ENCODE data around the gene DNAAF9.
A peak's percentile ranks its signal among the peaks of the same experiment; 100 is the strongest.

Gene DNAAF9

GRCh38 chr20:3447321-3447720 is 39.9 kb upstream of the DNAAF9 start:
- H3K4me2 ChIP-seq (ENCODE audit: low read length): no peak overlapping the region
- no peak overlapping the region for H3K56ac ChIP-seq (ENCODE audit: low read length)
- no peak overlapping the region for H3K4ac ChIP-seq (ENCODE audit: low read depth, low read length)
- H3K79me1 ChIP-seq (ENCODE audit: low read length): no peaks in the 10 kb centered on the region
- no peak overlapping the region for H4K8ac ChIP-seq (ENCODE audit: low read depth, low read length)
- no CpG with 5 or more reads among the region's 2 CpGs for WGBS (ENCODE audit: extremely low coverage, insufficient coverage, low lambda C conversion rate)
- H2BK5ac ChIP-seq (ENCODE audit: low read length): no peak overlapping the region
- no peaks in the 10 kb centered on the region for H3K27me3 ChIP-seq (ENCODE audit: insufficient read depth, low read length, poor library complexity)
- no peak overlapping the region for H2BK15ac ChIP-seq (replicated peaks; ENCODE audit: low read depth)
- no peaks in the 10 kb centered on the region for H3K79me2 ChIP-seq (ENCODE audit: control insufficient read depth, insufficient read depth, low read length)
- H3K9ac ChIP-seq (ENCODE audit: low read length): no peak overlapping the region
- no peak overlapping the region for H3K18ac ChIP-seq (ENCODE audit: low read length)
- no peaks in the 10 kb centered on the region for H3K36me3 ChIP-seq (ENCODE audit: control insufficient read depth, insufficient read depth, low read length)
- H3K27ac ChIP-seq (ENCODE audit: low read depth, low read length): no peak overlapping the region
- H3K4me3 ChIP-seq (ENCODE audit: low read length): no peak overlapping the region
- no peak overlapping the region for H2BK120ac ChIP-seq (ENCODE audit: low read depth, low read length)
- H2AK5ac ChIP-seq (ENCODE audit: low read length): no peak overlapping the region
- H3K23ac ChIP-seq (ENCODE audit: low read length): no peak overlapping the region
- no peak for DNase-seq
- H3K4me1 ChIP-seq (ENCODE audit: control insufficient read depth, low read depth, low read length): no peaks in the 10 kb centered on the region
- H4K5ac ChIP-seq (ENCODE audit: low read length): no peak overlapping the region

GRCh38 chr20:3446779-3447178 is 39.3 kb upstream of the DNAAF9 start:
- Histone ChIP-seq H3K18ac (ENCODE audit: low read length) (no peak overlapping the region), H3K4ac (ENCODE audit: low read depth, low read length) (no peak overlapping the region), H2BK120ac (ENCODE audit: low read depth, low read length) (no peak overlapping the region), H3K79me2 (ENCODE audit: control insufficient read depth, insufficient read depth, low read length) (no peaks in the 10 kb centered on the region), H2AK5ac (ENCODE audit: low read length) (no peak overlapping the region), H2BK15ac (replicated peaks; ENCODE audit: low read depth) (no peak overlapping the region), H3K56ac (ENCODE audit: low read length) (no peak overlapping the region), H3K23ac (ENCODE audit: low read length) (no peak overlapping the region), H3K36me3 (ENCODE audit: control insufficient read depth, insufficient read depth, low read length) (no peaks in the 10 kb centered on the region), H4K5ac (ENCODE audit: low read length) (no peak overlapping the region), H3K4me1 (ENCODE audit: control insufficient read depth, low read depth, low read length) (no peaks in the 10 kb centered on the region), H3K27ac (ENCODE audit: low read depth, low read length) (no peak overlapping the region), H2BK5ac (ENCODE audit: low read length) (no peak overlapping the region), H3K27me3 (ENCODE audit: insufficient read depth, low read length, poor library complexity) (no peaks in the 10 kb centered on the region), H4K8ac (ENCODE audit: low read depth, low read length) (no peak overlapping the region), H3K9ac (ENCODE audit: low read length) (no peak overlapping the region), H3K4me3 (ENCODE audit: low read length) (no peak overlapping the region), H3K4me2 (ENCODE audit: low read length) (no peak overlapping the region), H3K79me1 (ENCODE audit: low read length) (no peaks in the 10 kb centered on the region)
- DNase-seq: peak; percentile 16
- no CpG with 5 or more reads among the region's 8 CpGs for WGBS (ENCODE audit: extremely low coverage, insufficient coverage, low lambda C conversion rate)

GRCh38 chr20:3436864-3437574 is 29.6 kb upstream of the DNAAF9 start:
- Histone ChIP-seq H3K27me3 (ENCODE audit: insufficient read depth, low read length, poor library complexity) (no peaks in the 10 kb centered on the region), H4K5ac (ENCODE audit: low read length) (no peak overlapping the region), H3K4me1 (ENCODE audit: control insufficient read depth, low read depth, low read length) (no peaks in the 10 kb centered on the region), H2BK5ac (ENCODE audit: low read length) (no peak overlapping the region), H3K4me3 (ENCODE audit: low read length) (no peak overlapping the region), H3K79me1 (ENCODE audit: low read length) (no peaks in the 10 kb centered on the region), H2BK15ac (replicated peaks; ENCODE audit: low read depth) (no peak overlapping the region), H3K23ac (ENCODE audit: low read length) (no peak overlapping the region), H3K18ac (ENCODE audit: low read length) (no peak overlapping the region), H2AK5ac (ENCODE audit: low read length) (no peak overlapping the region), H3K27ac (ENCODE audit: low read depth, low read length) (no peak overlapping the region), H3K4ac (ENCODE audit: low read depth, low read length) (no peak overlapping the region), H3K36me3 (ENCODE audit: control insufficient read depth, insufficient read depth, low read length) (no peaks in the 10 kb centered on the region), H3K4me2 (ENCODE audit: low read length) (no peak overlapping the region), H3K9ac (ENCODE audit: low read length) (no peak overlapping the region), H2BK120ac (ENCODE audit: low read depth, low read length) (no peak overlapping the region), H4K8ac (ENCODE audit: low read depth, low read length) (no peak overlapping the region), H3K79me2 (ENCODE audit: control insufficient read depth, insufficient read depth, low read length) (no peaks in the 10 kb centered on the region), H3K56ac (ENCODE audit: low read length) (no peak overlapping the region)
- DNase-seq: no peak
- WGBS (ENCODE audit: extremely low coverage, insufficient coverage, low lambda C conversion rate): no CpG with 5 or more reads among the region's 2 CpGs

- DNase-seq: no peak
- Histone ChIP-seq H3K56ac (ENCODE audit: low read length) (no peak overlapping the region), H2BK120ac (ENCODE audit: low read depth, low read length) (no peak overlapping the region), H3K36me3 (ENCODE audit: control insufficient read depth, insufficient read depth, low read length) (no peaks in the 10 kb centered on the region), H3K4me3 (ENCODE audit: low read length) (no peak overlapping the region), H3K79me1 (ENCODE audit: low read length) (no peaks in the 10 kb centered on the region), H3K27ac (ENCODE audit: low read depth, low read length) (no peak overlapping the region), H3K23ac (ENCODE audit: low read length) (no peak overlapping the region), H4K5ac (ENCODE audit: low read length) (no peak overlapping the region), H2BK15ac (replicated peaks; ENCODE audit: low read depth) (no peak overlapping the region), H2AK5ac (ENCODE audit: low read length) (no peak overlapping the region), H3K79me2 (ENCODE audit: control insufficient read depth, insufficient read depth, low read length) (no peaks in the 10 kb centered on the region), H2BK5ac (ENCODE audit: low read length) (no peak overlapping the region), H3K4me1 (ENCODE audit: control insufficient read depth, low read depth, low read length) (no peaks in the 10 kb centered on the region), H3K4me2 (ENCODE audit: low read length) (no peak overlapping the region), H3K4ac (ENCODE audit: low read depth, low read length) (no peak overlapping the region), H3K18ac (ENCODE audit: low read length) (no peak overlapping the region), H4K8ac (ENCODE audit: low read depth, low read length) (no peak overlapping the region), H3K27me3 (ENCODE audit: insufficient read depth, low read length, poor library complexity) (no peaks in the 10 kb centered on the region), H3K9ac (ENCODE audit: low read length) (no peak overlapping the region)
- WGBS (ENCODE audit: extremely low coverage, insufficient coverage, low lambda C conversion rate): no CpG with 5 or more reads among the region's 6 CpGs
Observed at GRCh38 chr20:3434232-3434631, 26.8 kb upstream of the DNAAF9 start.

GRCh38 chr20:3433744-3434143 is 26.3 kb upstream of the DNAAF9 start:
- no peak overlapping the region for H3K27ac ChIP-seq (ENCODE audit: low read depth, low read length)
- no peaks in the 10 kb centered on the region for H3K79me1 ChIP-seq (ENCODE audit: low read length)
- no peaks in the 10 kb centered on the region for H3K79me2 ChIP-seq (ENCODE audit: control insufficient read depth, insufficient read depth, low read length)
- no peaks in the 10 kb centered on the region for H3K4me1 ChIP-seq (ENCODE audit: control insufficient read depth, low read depth, low read length)
- no peak overlapping the region for H2BK15ac ChIP-seq (replicated peaks; ENCODE audit: low read depth)
- H3K36me3 ChIP-seq (ENCODE audit: control insufficient read depth, insufficient read depth, low read length): no peaks in the 10 kb centered on the region
- H3K4me2 ChIP-seq (ENCODE audit: low read length): no peak overlapping the region
- H2AK5ac ChIP-seq (ENCODE audit: low read length): no peak overlapping the region
- no CpG with 5 or more reads among the region's 3 CpGs for WGBS (ENCODE audit: extremely low coverage, insufficient coverage, low lambda C conversion rate)
- no peak overlapping the region for H4K8ac ChIP-seq (ENCODE audit: low read depth, low read length)
- no peaks in the 10 kb centered on the region for H3K27me3 ChIP-seq (ENCODE audit: insufficient read depth, low read length, poor library complexity)
- DNase-seq: no peak
- H4K5ac ChIP-seq (ENCODE audit: low read length): no peak overlapping the region
- no peak overlapping the region for H3K9ac ChIP-seq (ENCODE audit: low read length)
- H2BK120ac ChIP-seq (ENCODE audit: low read depth, low read length): no peak overlapping the region
- H3K4ac ChIP-seq (ENCODE audit: low read depth, low read length): no peak overlapping the region
- H3K56ac ChIP-seq (ENCODE audit: low read length): no peak overlapping the region
- H3K18ac ChIP-seq (ENCODE audit: low read length): no peak overlapping the region
- no peak overlapping the region for H2BK5ac ChIP-seq (ENCODE audit: low read length)
- H3K4me3 ChIP-seq (ENCODE audit: low read length): no peak overlapping the region
- H3K23ac ChIP-seq (ENCODE audit: low read length): no peak overlapping the region

GRCh38 chr20:3432844-3433243 is 25.4 kb upstream of the DNAAF9 start:
- Histone ChIP-seq H4K8ac (ENCODE audit: low read depth, low read length) (no peak overlapping the region), H2AK5ac (ENCODE audit: low read length) (no peak overlapping the region), H3K18ac (ENCODE audit: low read length) (no peak overlapping the region), H3K79me1 (ENCODE audit: low read length) (no peaks in the 10 kb centered on the region), H3K4me3 (ENCODE audit: low read length) (no peak overlapping the region), H2BK15ac (replicated peaks; ENCODE audit: low read depth) (no peak overlapping the region), H2BK120ac (ENCODE audit: low read depth, low read length) (no peak overlapping the region), H3K27me3 (ENCODE audit: insufficient read depth, low read length, poor library complexity) (no peaks in the 10 kb centered on the region), H3K4me2 (ENCODE audit: low read length) (no peak overlapping the region), H3K36me3 (ENCODE audit: control insufficient read depth, insufficient read depth, low read length) (no peaks in the 10 kb centered on the region), H3K79me2 (ENCODE audit: control insufficient read depth, insufficient read depth, low read length) (no peaks in the 10 kb centered on the region), H3K23ac (ENCODE audit: low read length) (no peak overlapping the region), H2BK5ac (ENCODE audit: low read length) (no peak overlapping the region), H3K4ac (ENCODE audit: low read depth, low read length) (no peak overlapping the region), H3K4me1 (ENCODE audit: control insufficient read depth, low read depth, low read length) (no peaks in the 10 kb centered on the region), H3K27ac (ENCODE audit: low read depth, low read length) (no peak overlapping the region), H3K9ac (ENCODE audit: low read length) (no peak overlapping the region), H3K56ac (ENCODE audit: low read length) (no peak overlapping the region), H4K5ac (ENCODE audit: low read length) (no peak overlapping the region)
- no CpG with 5 or more reads among the region's 3 CpGs for WGBS (ENCODE audit: extremely low coverage, insufficient coverage, low lambda C conversion rate)
- DNase-seq: no peak
